HG03457 (cell line): ENCODE measurements around the gene UCN2.
"Not testable (repeated sequence)": the region's sequence is repeated elsewhere in the genome, so short reads cannot be mapped to it uniquely, and the experiment has no call there.

Source experiments
- ATAC-seq: cut with Tn5 transposase; IDR thresholded peaks from one replicate; pipeline ENCODE4 v1.9.1; 2021; ENCODE audit warnings: moderate number of reproducible peaks; ENCODE audit not compliant: unreplicated experiment

The UCN2 gene

DNA sequence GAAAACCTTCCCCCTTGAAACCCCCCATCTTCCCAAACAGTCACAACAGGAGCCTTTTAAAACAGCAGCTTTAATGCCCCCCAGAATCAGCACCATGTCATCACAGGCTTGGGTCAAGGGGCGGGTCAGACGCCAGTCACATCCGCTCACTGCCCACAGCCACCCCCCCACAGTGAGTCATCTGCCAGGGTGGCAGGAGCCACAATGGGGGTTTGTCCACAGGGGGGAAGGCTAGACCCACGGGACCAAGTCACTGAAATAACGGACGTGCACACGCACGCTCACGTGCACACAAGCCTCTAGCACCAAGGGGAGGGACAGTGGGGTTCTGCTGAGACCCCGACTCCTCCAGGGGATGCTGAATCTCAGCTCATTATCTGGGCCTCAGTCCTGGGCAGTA, 441 bp upstream of the UCN2 start:
- ATAC-seq, result no peak

- ATAC-seq, result no peak
Measured at GRCh38 chr3:48562367-48563095, 1.1 kb downstream of the UCN2 start.

DNA sequence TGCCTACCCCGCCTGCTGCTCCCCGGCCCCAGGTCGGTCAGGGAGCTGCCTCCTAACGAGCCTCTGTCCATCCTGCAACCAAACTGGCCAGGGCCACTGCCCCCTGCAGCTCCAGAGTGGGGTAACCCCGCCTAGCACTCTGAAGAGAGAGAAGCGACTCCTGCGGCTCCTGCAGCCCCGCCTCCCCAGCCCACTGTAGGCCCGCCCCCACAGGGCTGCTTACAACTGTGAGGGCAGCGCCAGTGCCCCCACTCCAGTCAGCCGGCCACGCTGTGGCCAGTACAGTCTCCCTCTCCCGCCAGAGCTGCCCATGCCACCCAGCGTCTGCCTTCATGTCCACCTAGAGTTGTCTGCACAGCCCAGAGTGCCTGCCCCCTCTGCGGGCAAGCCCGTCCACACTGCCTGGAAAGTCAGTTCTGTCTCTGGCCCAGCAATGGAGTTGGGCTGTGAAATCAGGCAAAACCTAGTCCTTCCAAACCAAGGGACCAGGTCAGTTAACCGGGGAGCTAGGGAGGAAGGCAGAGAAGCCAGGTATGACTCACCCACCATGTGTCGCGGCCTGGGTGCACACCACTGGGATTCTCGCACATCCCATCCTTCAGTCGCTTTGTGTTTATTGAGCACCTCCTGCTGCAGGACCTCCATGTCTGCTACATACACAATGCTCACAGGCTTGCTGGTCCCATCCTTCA, 2.4 kb downstream of the UCN2 start:
- no peak for ATAC-seq

GRCh38 chr3:48560648-48561018, 2.9 kb downstream of the UCN2 start:
- ATAC-seq, result no peak

DNA sequence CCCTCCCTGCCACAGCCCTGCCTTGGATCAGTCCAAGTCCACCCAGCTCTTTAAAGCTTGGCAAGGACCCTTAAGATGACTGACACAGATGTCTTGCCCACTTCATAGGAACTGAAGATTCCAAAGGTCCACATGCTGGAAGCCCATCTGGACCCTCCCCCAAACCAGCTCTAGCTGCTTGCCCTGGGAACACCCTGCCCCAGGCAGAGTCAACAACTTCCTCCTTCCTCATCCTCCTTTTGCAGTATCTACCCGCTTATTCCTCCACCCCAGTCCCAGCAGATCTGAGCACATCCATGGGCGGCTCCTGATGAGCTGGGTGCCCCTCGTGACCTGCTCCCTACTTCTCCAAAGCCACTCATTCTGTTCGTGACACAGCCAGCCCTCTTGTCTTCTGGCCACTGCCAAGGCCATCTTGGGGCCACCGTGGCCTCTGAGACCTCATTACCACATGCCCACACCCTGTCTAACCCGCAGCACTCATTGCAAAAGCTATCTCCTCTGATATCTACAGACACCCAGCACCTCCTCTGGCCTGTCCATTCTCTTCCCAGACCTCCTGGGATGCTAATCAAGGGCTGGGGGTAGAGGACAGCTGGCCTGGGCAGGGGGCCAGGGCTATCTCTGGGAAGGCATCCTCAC, 5.0 kb downstream of the UCN2 start:
- ATAC-seq, result no peak

GRCh38 chr3:48556796-48557626, 6.6 kb downstream of the UCN2 start, which contains the start of gene PFKFB4:
TSS of gene PFKFB4 (minus strand) at chr3:48556803. CDS start at chr3:48556777, 26 bp downstream.
- peak; percentile 78 for ATAC-seq

GRCh38 chr3:48555949-48556795, 7.4 kb downstream of the UCN2 start:
- no peak for ATAC-seq

DNA sequence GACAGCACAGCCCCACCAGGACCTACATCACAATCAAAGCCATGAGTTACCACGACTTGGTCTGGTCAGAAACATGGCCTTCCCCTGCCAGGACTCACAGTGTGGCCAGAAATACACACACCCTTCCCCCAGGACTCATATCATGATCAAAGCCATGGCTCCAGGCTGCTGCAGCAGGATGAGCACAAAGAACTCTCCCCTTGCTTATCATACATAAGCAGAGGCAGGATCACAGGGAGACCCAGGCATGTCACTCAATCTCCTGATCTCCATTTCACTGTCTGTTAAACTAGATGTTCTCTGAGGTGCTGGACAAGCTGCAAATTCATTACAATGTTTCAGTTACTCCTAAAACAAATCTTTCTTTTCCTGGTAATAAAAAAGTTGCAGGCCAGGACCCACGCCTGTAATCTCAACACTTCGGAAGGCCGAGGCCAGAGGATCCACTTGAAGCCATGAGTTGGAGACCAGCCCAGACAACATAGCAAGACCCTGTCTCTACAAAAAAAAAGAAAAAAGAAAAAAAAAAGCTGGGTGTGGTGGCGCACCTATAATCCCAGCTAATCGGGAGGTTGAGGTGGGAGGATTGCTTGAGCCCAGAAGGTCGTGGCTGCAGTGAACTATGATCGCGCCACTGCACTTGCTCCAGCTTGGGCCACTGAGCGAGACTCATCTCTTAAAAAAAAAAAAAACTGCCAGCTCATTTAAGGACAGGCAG, 8.2 kb downstream of the UCN2 start:
- ATAC-seq, result no peak

DNA sequence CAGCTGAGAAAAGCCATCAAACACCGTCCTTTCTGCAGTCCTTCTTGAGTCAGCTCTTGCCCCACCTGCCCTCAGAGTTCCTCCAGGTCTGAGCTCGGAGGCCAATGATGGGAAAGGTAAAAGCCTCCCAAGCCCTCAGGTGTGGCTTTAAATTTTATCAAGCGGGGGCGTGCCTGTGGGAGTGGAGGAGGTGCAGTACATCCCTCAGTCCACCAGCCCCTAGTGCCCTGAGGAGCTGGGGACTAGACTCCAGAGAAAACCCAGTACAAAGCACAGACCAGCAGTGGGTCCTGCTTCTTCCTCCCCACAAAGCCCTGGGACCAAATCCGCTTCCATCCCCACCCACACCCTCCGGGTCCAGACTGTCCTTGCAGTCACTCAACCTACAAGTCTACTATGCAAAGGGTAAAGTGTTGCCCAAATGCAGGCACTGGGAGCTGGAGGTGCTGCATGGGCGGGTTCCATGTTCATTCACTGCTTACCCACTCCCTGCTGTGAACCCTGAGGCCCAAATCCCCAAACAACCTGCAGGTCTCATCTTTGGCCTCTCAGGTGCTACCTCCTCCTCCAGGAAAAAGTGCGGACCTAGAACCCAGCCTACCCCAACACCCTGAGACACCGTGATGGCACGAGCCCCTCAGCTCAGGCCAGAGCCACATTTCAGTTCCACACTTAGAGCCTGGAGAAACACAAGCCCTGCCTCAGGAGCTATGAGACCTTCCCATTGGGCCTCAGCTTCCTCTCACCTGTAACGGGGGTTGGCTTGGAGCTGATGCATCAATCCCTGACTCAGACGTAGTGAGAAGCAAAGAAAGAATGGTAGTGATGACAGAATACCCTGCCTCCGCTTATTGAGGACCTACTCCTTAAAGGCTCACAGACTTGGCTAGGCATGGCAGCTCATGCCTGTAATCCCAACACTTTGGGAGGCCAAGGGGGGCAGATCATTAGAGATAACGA, 9.4 kb downstream of the UCN2 start:
- ATAC-seq, result no peak

DNA sequence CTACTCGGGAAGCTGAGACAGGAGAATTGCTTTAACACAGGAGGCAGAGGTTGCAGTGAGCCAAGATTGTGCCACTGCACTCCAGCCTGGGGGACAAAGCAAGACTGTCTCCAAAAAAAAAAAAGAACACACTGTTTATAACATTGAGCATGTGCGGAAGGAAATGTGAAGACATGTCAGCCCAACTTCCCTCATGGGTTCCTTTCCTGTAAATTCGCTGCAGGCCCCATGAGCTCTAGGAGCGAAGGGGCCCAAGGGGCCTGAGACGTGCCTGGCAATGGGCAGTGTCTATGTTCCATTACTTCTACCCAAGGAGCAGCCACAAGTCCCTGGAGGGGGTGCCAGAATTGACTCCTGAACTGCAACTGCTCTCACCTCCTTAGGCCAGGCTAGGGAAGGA, 10.2 kb downstream of the UCN2 start:
- no peak for ATAC-seq

- no peak for ATAC-seq
Measured at GRCh38 chr3:48552111-48552951, 11.2 kb downstream of the UCN2 start.

DNA sequence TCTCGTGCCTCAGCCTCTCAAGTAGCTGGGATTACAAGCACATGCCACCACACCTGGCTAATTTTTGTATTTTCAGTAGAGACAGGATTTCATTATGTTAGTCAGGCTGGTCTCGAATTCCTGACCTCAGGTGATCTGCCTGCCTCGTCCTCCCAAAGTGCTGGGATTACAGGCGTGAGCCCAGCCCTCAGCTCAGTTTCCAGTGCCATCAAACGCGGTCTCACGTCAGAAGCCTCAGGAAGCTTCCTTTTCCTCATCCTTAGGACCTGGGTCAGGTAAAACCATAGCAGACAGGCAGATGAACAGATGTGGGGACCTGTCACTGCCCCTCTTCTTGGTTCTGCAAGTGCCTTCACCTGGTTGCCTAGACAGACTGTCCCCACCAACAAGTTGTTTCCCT, 11.9 kb downstream of the UCN2 start:
- not testable (repeated sequence) for ATAC-seq

DNA sequence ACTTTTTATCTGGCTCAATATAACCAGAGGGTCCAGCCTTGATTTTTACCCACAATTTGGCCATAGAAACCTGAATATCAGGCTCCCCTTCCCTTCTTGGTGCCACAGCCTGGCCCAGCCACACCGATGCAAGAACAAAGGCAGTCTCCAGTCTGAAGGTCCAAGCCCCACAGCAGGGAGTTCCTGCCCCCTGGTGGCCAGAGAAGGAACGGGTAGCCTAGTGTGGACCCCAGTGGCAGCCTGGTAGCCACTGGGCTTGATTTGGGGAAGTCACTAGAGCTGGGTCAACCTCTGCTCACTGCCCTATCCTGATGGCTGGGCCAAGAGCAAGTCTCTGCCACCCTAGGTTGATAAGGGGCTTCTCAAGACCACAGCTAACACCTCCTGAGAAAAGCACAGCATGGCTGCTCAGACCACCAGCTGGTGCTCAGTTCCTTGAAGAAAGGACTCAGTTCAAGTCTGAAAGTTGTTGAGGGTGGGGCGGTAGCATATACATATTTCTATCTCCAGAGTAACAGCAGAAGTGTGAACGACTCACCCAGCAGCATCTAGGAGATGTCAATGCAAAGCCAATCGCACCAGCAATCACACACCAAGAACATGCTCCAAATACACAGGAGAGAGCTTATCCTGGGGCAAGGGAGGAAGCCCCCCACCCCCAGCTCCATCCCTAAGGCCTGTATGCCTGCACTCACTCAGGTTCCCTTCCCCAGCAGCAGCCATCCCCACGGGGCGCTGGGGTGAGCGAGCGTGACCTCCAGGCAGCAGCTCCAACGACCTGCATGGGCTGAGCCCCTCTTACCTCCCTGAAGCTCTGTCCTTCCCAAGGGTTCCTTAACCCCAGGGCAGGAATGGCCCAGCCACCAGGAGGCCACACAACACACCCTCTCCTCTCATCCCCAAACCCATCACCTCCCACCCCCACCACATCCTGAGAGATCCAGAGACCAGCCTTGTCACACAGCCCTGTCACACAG, 14.6 kb downstream of the UCN2 start:
- ATAC-seq, result no peak

DNA sequence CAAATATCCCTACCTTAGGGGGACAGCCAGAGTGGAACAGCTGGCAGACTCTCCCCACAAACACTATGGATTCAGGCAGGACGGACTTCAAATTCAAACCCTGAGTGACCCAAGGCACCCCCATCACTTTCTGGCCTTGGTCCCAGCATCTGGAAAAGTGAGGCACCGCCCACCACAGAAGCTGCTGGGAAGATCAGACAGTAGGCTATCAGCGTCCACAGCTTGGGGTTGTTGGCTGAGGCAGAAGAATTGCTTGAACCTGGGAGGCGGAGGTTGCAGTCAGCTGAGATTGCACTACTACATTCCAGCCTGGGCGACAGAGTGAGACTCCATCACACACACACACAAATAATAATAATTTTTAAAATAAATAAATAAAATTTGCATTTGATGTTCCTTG, 15.5 kb downstream of the UCN2 start:
- no peak for ATAC-seq

- ATAC-seq, result no peak
Measured at GRCh38 chr3:48546203-48546829, 17.3 kb downstream of the UCN2 start.

GRCh38 chr3:48544141-48544540, 19.4 kb downstream of the UCN2 start:
- ATAC-seq, result no peak
